ENCODE measurements around the gene USP10. TPM values are rescaled to one million over a fixed set of nuclear protein-coding genes. Genes with fewer than 3 reads are reported as not detected.

USP10 gene
- total and polyA plus RNA-seq, 2 donors (not counting 1 experiment from before 2014, with no cell fraction given), result 48.6 to 59.1 TPM

GRCh38 chr16:84822990-84823389, 123.2 kb downstream of the USP10 start:
- H3K79me2 ChIP-seq (ENCODE audit: control insufficient read depth, insufficient read depth, low read length), result peaks cover 18% of the 10 kb centered on the region
- H3K9ac ChIP-seq (ENCODE audit: insufficient read depth, low read length), result no peak overlapping the region
- TF ChIP-seq EZH2 (IDR thresholded peaks at IDR 0.05; ENCODE audit: low read length, missing control alignments) (no peak), CTCF (conservative IDR thresholded peaks at IDR 0.05 in 1 of 2, IDR thresholded peaks at IDR 0.05 in 1 of 2; ENCODE audit: low read depth in 1 of 2, low read length in 2 of 2) (no peak)
- peak overlapping the region in 1 of 4 experiments; percentile 96 for H3K4me3 ChIP-seq (replicated peaks in 1 of 4; ENCODE audit: control extremely low read depth in 1 of 4, insufficient read depth in 1 of 4, low read depth in 3 of 4, low read length in 4 of 4)
- no peaks in the 10 kb centered on the region for H3K36me3 ChIP-seq (ENCODE audit: control insufficient read depth, insufficient read depth, low read length)
- H3K4me1 ChIP-seq (ENCODE audit: control insufficient read depth, extremely low read depth, insufficient read depth, low read length), result peaks cover 23% of the 10 kb centered on the region
- no peaks in the 10 kb centered on the region for H4K20me1 ChIP-seq (ENCODE audit: control insufficient read depth, extremely low read depth, insufficient read depth, low read length)
- H3K4me2 ChIP-seq (ENCODE audit: extremely low read depth, insufficient read depth, low read length), result no peak overlapping the region
- no peak for DNase-seq (ENCODE audit: low read depth in 2 of 2)
- no peaks in the 10 kb centered on the region for H3K27me3 ChIP-seq (ENCODE audit: control insufficient read depth, insufficient read depth, low read length)
- H3K27ac ChIP-seq (ENCODE audit: insufficient read depth, low read length), result peak overlapping the region; percentile 55
- H3K9me3 ChIP-seq (ENCODE audit: control insufficient read depth, insufficient read depth, low read depth, low read length), result no peaks in the 10 kb centered on the region
- no peak overlapping the region for H2AFZ ChIP-seq (ENCODE audit: low read length)

- no peak for TF ChIP-seq EZH2 (IDR thresholded peaks at IDR 0.05; ENCODE audit: low read length, missing control alignments)
- no peak for TF ChIP-seq CTCF (conservative IDR thresholded peaks at IDR 0.05 in 1 of 2, IDR thresholded peaks at IDR 0.05 in 1 of 2; ENCODE audit: low read depth in 1 of 2, low read length in 2 of 2)
- H3K27me3 ChIP-seq (ENCODE audit: control insufficient read depth, insufficient read depth, low read length), result no peaks in the 10 kb centered on the region
- peak overlapping the region; percentile 55 for H3K27ac ChIP-seq (ENCODE audit: insufficient read depth, low read length)
- H2AFZ ChIP-seq (ENCODE audit: low read length), result no peak overlapping the region
- H3K4me1 ChIP-seq (ENCODE audit: control insufficient read depth, extremely low read depth, insufficient read depth, low read length), result peaks cover 26% of the 10 kb centered on the region
- H3K79me2 ChIP-seq (ENCODE audit: control insufficient read depth, insufficient read depth, low read length), result peaks cover 18% of the 10 kb centered on the region
- H3K9ac ChIP-seq (ENCODE audit: insufficient read depth, low read length), result no peak overlapping the region
- peak overlapping the region in 1 of 4 experiments; percentile 10 for H3K4me3 ChIP-seq (replicated peaks in 1 of 4; ENCODE audit: control extremely low read depth in 1 of 4, insufficient read depth in 1 of 4, low read depth in 3 of 4, low read length in 4 of 4)
- no peaks in the 10 kb centered on the region for H4K20me1 ChIP-seq (ENCODE audit: control insufficient read depth, extremely low read depth, insufficient read depth, low read length)
- H3K36me3 ChIP-seq (ENCODE audit: control insufficient read depth, insufficient read depth, low read length), result no peaks in the 10 kb centered on the region
- DNase-seq (ENCODE audit: low read depth in 2 of 2), result peak in 1 of 2 donors; percentile 90
- H3K4me2 ChIP-seq (ENCODE audit: extremely low read depth, insufficient read depth, low read length), result no peak overlapping the region
- no peaks in the 10 kb centered on the region for H3K9me3 ChIP-seq (ENCODE audit: control insufficient read depth, insufficient read depth, low read depth, low read length)
Observed at GRCh38 chr16:84823484-84823883, 123.7 kb downstream of the USP10 start.

GRCh38 chr16:84823926-84824325, 124.1 kb downstream of the USP10 start:
- H3K4me1 ChIP-seq (ENCODE audit: control insufficient read depth, extremely low read depth, insufficient read depth, low read length), result peaks cover 29% of the 10 kb centered on the region
- TF ChIP-seq CTCF (conservative IDR thresholded peaks at IDR 0.05 in 1 of 2, IDR thresholded peaks at IDR 0.05 in 1 of 2; ENCODE audit: low read depth in 1 of 2, low read length in 2 of 2) (no peak), EZH2 (IDR thresholded peaks at IDR 0.05; ENCODE audit: low read length, missing control alignments) (no peak)
- H3K4me2 ChIP-seq (ENCODE audit: extremely low read depth, insufficient read depth, low read length), result no peak overlapping the region
- DNase-seq (ENCODE audit: low read depth in 2 of 2), result no peak
- no peak overlapping the region for H3K9ac ChIP-seq (ENCODE audit: insufficient read depth, low read length)
- H3K4me3 ChIP-seq (replicated peaks in 1 of 4; ENCODE audit: control extremely low read depth in 1 of 4, insufficient read depth in 1 of 4, low read depth in 3 of 4, low read length in 4 of 4), result no peak overlapping the region
- no peaks in the 10 kb centered on the region for H4K20me1 ChIP-seq (ENCODE audit: control insufficient read depth, extremely low read depth, insufficient read depth, low read length)
- peaks cover 18% of the 10 kb centered on the region for H3K79me2 ChIP-seq (ENCODE audit: control insufficient read depth, insufficient read depth, low read length)
- H3K27me3 ChIP-seq (ENCODE audit: control insufficient read depth, insufficient read depth, low read length), result no peaks in the 10 kb centered on the region
- H3K36me3 ChIP-seq (ENCODE audit: control insufficient read depth, insufficient read depth, low read length), result no peaks in the 10 kb centered on the region
- H3K9me3 ChIP-seq (ENCODE audit: control insufficient read depth, insufficient read depth, low read depth, low read length), result no peaks in the 10 kb centered on the region
- H3K27ac ChIP-seq (ENCODE audit: insufficient read depth, low read length), result peak overlapping the region; percentile 13
- no peak overlapping the region for H2AFZ ChIP-seq (ENCODE audit: low read length)
